HEK293T (cell line): Measurements from ENCODE around the gene SVOP.

Source experiments
- ELF4 ChIP-seq: fragments of 450-650 bp; IDR thresholded peaks from 2 replicates; pipeline ENCODE4 v1.6.1; 2017; ENCODE audit warnings: antibody characterized with exemption
- SP1 ChIP-seq: fragments of 450-650 bp; IDR thresholded peaks from 2 replicates; pipeline ENCODE4 v1.6.1; 2017

DNA sequence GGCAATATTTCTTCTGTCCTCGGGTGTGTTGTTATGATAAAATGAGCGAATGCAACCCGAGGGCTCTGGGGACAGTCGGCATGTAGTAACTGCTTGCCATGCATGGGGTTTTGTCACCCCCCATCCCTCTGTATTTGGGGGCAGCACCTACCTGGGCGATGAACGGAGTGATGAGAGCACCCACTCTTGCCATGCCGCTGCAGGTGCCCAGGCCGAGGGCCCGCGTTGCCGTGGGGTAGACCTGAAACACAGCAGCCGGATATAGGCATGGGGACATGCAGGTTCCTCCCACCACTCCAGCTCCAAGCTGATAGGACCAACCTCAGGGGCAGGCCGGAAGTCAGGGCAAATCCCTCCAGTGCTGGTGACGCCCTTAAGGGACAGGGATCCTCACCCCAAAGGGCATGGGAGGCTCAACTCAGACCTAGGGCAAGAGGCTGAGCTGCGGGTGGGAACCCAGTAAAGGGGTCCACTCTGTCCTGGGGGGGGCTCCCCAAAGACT, 105.2 kb downstream of the SVOP start:
- no peak for TF ChIP-seq ELF4
- no peak for TF ChIP-seq SP1
